SK-N-SH treated with all-trans-retinoic acid at 6 μM for 48 hours (cell line): ENCODE measurements around the gene FAM228B.

ENCODE experiments used
- ATAC-seq: fragments of 200-7000 bp; cut with Tn5 transposase; 3 replicates; pipeline ENCODE4 v1.9.1; 2020; ENCODE audit warnings: mild to moderate bottlenecking, moderate library complexity
- ARNTL ChIP-seq: fragments of 450-650 bp; formaldehyde crosslinking; IDR thresholded peaks from 2 replicates; pipeline ENCODE4 v1.5.0; 2020; ENCODE audit warnings: low read depth, mild to moderate bottlenecking, moderate library complexity, borderline replicate concordance
- BACH2 ChIP-seq: fragments of 250-450 bp; sonication (Bioruptor Pico); IDR thresholded peaks from 2 replicates; pipeline ENCODE4 v1.9.0; 2021; ENCODE audit warnings: mild to moderate bottlenecking, borderline replicate concordance
- CSDC2 ChIP-seq: fragments of 250-450 bp; sonication (Bioruptor Pico); IDR thresholded peaks from 2 replicates; pipeline ENCODE4 v1.5.0; 2020; ENCODE audit warnings: mild to moderate bottlenecking, moderate library complexity
- ESRRG ChIP-seq: fragments of 250-450 bp; sonication (Bioruptor Pico); IDR thresholded peaks from 2 replicates; pipeline ENCODE4 v1.6.1; 2021; ENCODE audit warnings: mild to moderate bottlenecking
- GLIS3 ChIP-seq: fragments of 250-450 bp; sonication (Bioruptor Pico); IDR thresholded peaks from 2 replicates; pipeline ENCODE4 v1.5.0; 2020; ENCODE audit warnings: mild to moderate bottlenecking, moderate library complexity
- ISL1 ChIP-seq: fragments of 250-450 bp; sonication (Bioruptor Pico); IDR thresholded peaks from 2 replicates; pipeline ENCODE4 v2.1.2; 2022; ENCODE audit warnings: mild to moderate bottlenecking, moderate library complexity
- PATZ1 ChIP-seq: fragments of 250-450 bp; sonication (Bioruptor Pico); IDR thresholded peaks from 2 replicates; pipeline ENCODE4 v1.8.0; 2020; ENCODE audit warnings: mild to moderate bottlenecking, moderate library complexity, borderline replicate concordance
- PPARA ChIP-seq: fragments of 250-450 bp; sonication (Bioruptor Pico); IDR thresholded peaks from 2 replicates; pipeline ENCODE4 v1.5.0; 2020; ENCODE audit warnings: mild to moderate bottlenecking, borderline replicate concordance
- RARB ChIP-seq: fragments of 250-450 bp; sonication (Bioruptor Pico); IDR thresholded peaks from 2 replicates; pipeline ENCODE4 v1.8.0; 2021; ENCODE audit warnings: mild to moderate bottlenecking, moderate library complexity
- SNAI2 ChIP-seq: fragments of 250-450 bp; sonication (Bioruptor Pico); IDR thresholded peaks from 2 replicates; pipeline ENCODE4 v1.5.0; 2020; ENCODE audit warnings: mild to moderate bottlenecking, moderate library complexity
- TCF4 ChIP-seq: fragments of 250-450 bp; sonication (Bioruptor Pico); IDR thresholded peaks from 2 replicates; pipeline ENCODE4 v1.8.0; 2021; ENCODE audit warnings: mild to moderate bottlenecking, moderate library complexity, borderline replicate concordance
- TSHZ2 ChIP-seq: fragments of 250-450 bp; sonication (Bioruptor Pico); IDR thresholded peaks from 2 replicates; pipeline ENCODE4 v1.5.0; 2020; ENCODE audit warnings: mild to moderate bottlenecking, moderate library complexity
- ZC3H10 ChIP-seq: fragments of 250-450 bp; sonication (Bioruptor Pico); IDR thresholded peaks from 2 replicates; pipeline ENCODE4 v1.5.1; 2021; ENCODE audit warnings: mild to moderate bottlenecking, moderate library complexity
- ZFP3 ChIP-seq: fragments of 250-450 bp; sonication (Bioruptor Pico); IDR thresholded peaks from 2 replicates; pipeline ENCODE4 v1.5.0; 2020; ENCODE audit warnings: mild to moderate bottlenecking, moderate library complexity
- ZFP30 ChIP-seq: fragments of 450-650 bp; formaldehyde crosslinking; IDR thresholded peaks from 2 replicates; pipeline ENCODE4 v1.5.0; 2022; ENCODE audit warnings: mild to moderate bottlenecking, moderate library complexity
- ZNF565 ChIP-seq: fragments of 450-650 bp; formaldehyde crosslinking; conservative IDR thresholded peaks from 2 replicates; pipeline ENCODE4 v1.5.0; 2020; ENCODE audit warnings: low read depth, mild to moderate bottlenecking, moderate library complexity
- ZNF70 ChIP-seq: fragments of 450-650 bp; formaldehyde crosslinking; IDR thresholded peaks from 2 replicates; pipeline ENCODE4 v1.5.0; 2020; ENCODE audit warnings: mild to moderate bottlenecking, moderate library complexity
- ZNF8 ChIP-seq: fragments of 450-650 bp; formaldehyde crosslinking; IDR thresholded peaks from 2 replicates; pipeline ENCODE4 v1.5.0; 2020; ENCODE audit warnings: mild to moderate bottlenecking, moderate library complexity
- TF ChIP-seq, protein P1 (sequence below): fragments of 250-450 bp; sonication (Bioruptor Pico); IDR thresholded peaks from 2 replicates; pipeline ENCODE4 v1.8.0; 2021; ENCODE audit warnings: low read depth, mild to moderate bottlenecking, moderate library complexity, borderline replicate concordance
- TF ChIP-seq, protein P2 (sequence below): fragments of 250-450 bp; sonication (Bioruptor Pico); IDR thresholded peaks from 2 replicates; pipeline ENCODE4 v1.5.1; 2020; ENCODE audit warnings: low read depth, mild to moderate bottlenecking, moderate library complexity

The FAM228B gene

DNA sequence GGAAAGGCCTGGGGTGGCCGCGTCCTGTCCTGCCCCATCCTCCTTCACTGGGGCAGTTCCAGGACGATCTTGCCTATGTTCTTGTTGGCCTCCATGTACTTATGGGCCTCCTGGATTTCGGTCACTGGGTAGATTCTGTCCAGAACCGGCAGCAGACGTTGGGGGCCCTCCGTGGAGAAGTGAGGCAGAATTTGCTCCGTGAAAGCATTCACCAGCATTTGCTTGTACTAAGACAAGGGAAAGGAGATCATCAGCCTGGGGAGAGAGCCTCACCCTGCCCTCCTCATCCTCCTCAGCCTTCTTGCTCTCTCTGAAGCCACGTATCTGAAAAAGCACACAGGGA is 45.8 kb upstream of the FAM228B start:
- no peak for ATAC-seq
- TF ChIP-seq SNAI2 (CRISPR knock-in tag) = 0 out of 2 replicates have a peak, but pooled peaks have one; percentile 3
- TF ChIP-seq ZNF70 (CRISPR knock-in tag) = no peak

GRCh38 chr2:24077879-24078278 is 45.4 kb upstream of the FAM228B start:
- no peak for ATAC-seq
- TF ChIP-seq ESRRG (CRISPR knock-in tag) (no peak), ISL1 (no peak), CSDC2 (CRISPR knock-in tag) (no peak), SNAI2 (CRISPR knock-in tag) (no peak), ZNF565 (CRISPR knock-in tag) (no peak)

DNA sequence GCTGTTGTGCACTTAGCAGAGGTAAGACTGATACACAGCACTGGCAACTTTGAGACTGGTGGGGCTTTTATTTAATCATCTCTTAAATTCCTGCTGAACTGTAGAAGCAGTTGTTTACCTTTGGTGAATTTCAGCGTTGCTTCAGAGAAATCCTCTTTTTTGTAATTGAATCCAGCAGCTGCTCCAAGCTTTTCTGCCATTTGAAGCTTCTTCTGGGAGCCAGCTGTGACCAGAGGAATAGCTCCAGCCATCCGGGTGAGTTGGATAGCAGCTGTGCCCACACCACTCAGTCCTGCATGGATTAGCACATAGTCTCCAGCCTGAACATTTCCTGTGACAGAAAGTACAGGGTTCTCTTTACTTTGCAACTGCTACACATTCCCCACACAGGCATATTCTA is 42.6 kb upstream of the FAM228B start:
- no peak for ATAC-seq
- TF ChIP-seq ZFP30 (CRISPR knock-in tag) (no peak), ZC3H10 (CRISPR knock-in tag) (no peak), ZNF8 (CRISPR knock-in tag) (no peak), ZFP3 (CRISPR knock-in tag) (no peak), ARNTL (CRISPR knock-in tag) (no peak), SNAI2 (CRISPR knock-in tag) (no peak), CSDC2 (CRISPR knock-in tag) (no peak), PATZ1 (CRISPR knock-in tag) (no peak), TCF4 (CRISPR knock-in tag) (no peak), BACH2 (no peak), ISL1 (no peak), ZNF70 (CRISPR knock-in tag) (no peak), TSHZ2 (CRISPR knock-in tag) (no peak), GLIS3 (no peak), ESRRG (CRISPR knock-in tag) (no peak), RARB (CRISPR knock-in tag) (no peak)
- TF ChIP-seq, protein P1, sequence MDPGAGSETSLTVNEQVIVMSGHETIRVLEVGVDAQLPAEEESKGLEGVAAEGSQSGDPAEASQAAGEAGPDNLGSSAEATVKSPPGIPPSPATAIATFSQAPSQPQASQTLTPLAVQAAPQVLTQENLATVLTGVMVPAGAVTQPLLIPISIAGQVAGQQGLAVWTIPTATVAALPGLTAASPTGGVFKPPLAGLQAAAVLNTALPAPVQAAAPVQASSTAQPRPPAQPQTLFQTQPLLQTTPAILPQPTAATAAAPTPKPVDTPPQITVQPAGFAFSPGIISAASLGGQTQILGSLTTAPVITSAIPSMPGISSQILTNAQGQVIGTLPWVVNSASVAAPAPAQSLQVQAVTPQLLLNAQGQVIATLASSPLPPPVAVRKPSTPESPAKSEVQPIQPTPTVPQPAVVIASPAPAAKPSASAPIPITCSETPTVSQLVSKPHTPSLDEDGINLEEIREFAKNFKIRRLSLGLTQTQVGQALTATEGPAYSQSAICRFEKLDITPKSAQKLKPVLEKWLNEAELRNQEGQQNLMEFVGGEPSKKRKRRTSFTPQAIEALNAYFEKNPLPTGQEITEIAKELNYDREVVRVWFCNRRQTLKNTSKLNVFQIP = no peak
- TF ChIP-seq, protein P2, sequence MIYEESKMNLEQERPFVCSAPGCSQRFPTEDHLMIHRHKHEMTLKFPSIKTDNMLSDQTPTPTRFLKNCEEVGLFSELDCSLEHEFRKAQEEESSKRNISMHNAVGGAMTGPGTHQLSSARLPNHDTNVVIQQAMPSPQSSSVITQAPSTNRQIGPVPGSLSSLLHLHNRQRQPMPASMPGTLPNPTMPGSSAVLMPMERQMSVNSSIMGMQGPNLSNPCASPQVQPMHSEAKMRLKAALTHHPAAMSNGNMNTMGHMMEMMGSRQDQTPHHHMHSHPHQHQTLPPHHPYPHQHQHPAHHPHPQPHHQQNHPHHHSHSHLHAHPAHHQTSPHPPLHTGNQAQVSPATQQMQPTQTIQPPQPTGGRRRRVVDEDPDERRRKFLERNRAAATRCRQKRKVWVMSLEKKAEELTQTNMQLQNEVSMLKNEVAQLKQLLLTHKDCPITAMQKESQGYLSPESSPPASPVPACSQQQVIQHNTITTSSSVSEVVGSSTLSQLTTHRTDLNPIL (CRISPR knock-in tag) = no peak

DNA sequence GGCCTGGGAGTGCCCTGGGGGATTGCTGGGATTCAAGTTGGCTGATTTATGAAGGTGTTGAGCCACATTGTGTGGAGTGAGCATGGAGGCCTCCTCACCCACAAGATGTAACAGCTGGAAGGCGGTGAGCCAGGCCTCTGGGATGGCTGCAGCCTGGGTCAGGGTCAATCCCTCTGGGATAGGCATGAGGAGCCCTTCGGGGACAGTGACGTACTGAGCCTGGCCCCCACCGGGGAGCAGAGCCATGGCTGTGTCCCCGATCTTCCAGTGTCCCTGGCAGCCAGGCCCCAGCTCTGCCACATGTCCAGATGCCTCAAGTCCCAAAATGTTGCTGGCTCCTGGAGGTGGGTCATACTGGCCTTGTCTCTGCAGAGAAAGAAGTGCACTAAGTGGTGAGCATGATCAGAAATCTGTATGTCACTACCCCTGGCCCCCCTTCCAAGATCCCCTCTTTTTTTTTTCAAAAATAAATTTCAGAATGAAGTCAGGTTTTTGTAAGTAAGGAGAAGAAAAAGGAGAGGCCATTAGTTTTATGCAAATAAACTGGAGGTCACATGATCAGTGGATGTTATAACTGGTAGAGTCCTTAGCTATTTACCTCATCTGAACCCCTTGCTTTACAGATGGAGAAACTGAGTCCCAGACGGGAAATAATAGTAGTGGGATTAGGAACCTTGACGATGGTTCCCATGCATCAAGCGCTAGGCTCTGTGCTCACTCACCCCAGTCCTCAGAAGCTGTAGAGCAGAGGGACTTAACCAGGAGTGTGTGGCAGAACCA is 40.3 kb upstream of the FAM228B start:
- no peak for TF ChIP-seq ZNF8 (CRISPR knock-in tag)
- TF ChIP-seq RARB (CRISPR knock-in tag) = no peak
- no peak for TF ChIP-seq PPARA (CRISPR knock-in tag)
- TF ChIP-seq, protein P1 = no peak
- ATAC-seq = no peak
